ENCODE results near the gene CENPC. TPM values are rescaled to one million over a fixed set of nuclear protein-coding genes. Genes with fewer than 3 reads are reported as not detected.

The CENPC gene
- total and polyA plus RNA-seq, 2 experiments from 2014 or later, result 21.6 to 24.5 TPM

- Mint-ChIP-seq H3K36me3 (ENCODE audit: low read depth) (peaks cover 2% of the 10 kb centered on the region; the same call in 1 of the 3 replicates), H3K27ac (no peak overlapping the region), H3K9me3 (peaks cover 4% of the 10 kb centered on the region; the same call in 2 of the 3 replicates), H3K4me3 (no peak overlapping the region), H3K4me1 (no peaks in the 10 kb centered on the region), H3K27me3 (ENCODE audit: insufficient read depth, low read depth, poor library complexity) (peaks cover 3% of the 10 kb centered on the region)
- Histone ChIP-seq H4K20me1 (replicated peaks; ENCODE audit: insufficient read depth) (no peaks in the 10 kb centered on the region), H3K27ac (ENCODE audit: low read depth) (no peak overlapping the region), H3K27me3 (ENCODE audit: insufficient read depth) (no peaks in the 10 kb centered on the region), H3K4me3 (no peak overlapping the region), H2AFZ (no peak overlapping the region), H3K36me3 (ENCODE audit: insufficient read depth) (no peaks in the 10 kb centered on the region; the same call in 1 of the 2 replicates), H3K4me1 (ENCODE audit: insufficient read depth) (no peaks in the 10 kb centered on the region), H3K9me2 (ENCODE audit: insufficient read depth) (no peaks in the 10 kb centered on the region), H3K4me2 (no peak overlapping the region), H3K79me2 (replicated peaks; ENCODE audit: insufficient read depth) (no peaks in the 10 kb centered on the region), H3F3A (replicated peaks; ENCODE audit: low read depth) (no peaks in the 10 kb centered on the region)
- ATAC-seq, result no peak
- TF ChIP-seq ZNF331 (CRISPR knock-in tag; IDR thresholded peaks at IDR 0.05; ENCODE audit: low read depth) (no peak), ZNF462 (CRISPR knock-in tag; IDR thresholded peaks at IDR 0.05) (no peak), ZNF114 (CRISPR knock-in tag; IDR thresholded peaks at IDR 0.05) (no peak), CTCF (conservative IDR thresholded peaks at IDR 0.05; ENCODE audit: low read depth in 2 of 2) (no peak), EZH2 (IDR thresholded peaks at IDR 0.05; ENCODE audit: low read depth, unreplicated experiment) (no peak), CREB1 (CRISPR knock-in tag; IDR thresholded peaks at IDR 0.05; ENCODE audit: low read depth) (no peak), ETS1 (IDR thresholded peaks at IDR 0.05) (no peak), JUNB (IDR thresholded peaks at IDR 0.05; ENCODE audit: unreplicated experiment) (no peak)
- DNase-seq (ENCODE audit: low spot score), result no peak
These were observed 97.4 kb downstream of the CENPC start for GRCh38 chr4:67447873-67448272.
